ENCODE data around the gene BAZ2B.

Gene BAZ2B

DNA sequence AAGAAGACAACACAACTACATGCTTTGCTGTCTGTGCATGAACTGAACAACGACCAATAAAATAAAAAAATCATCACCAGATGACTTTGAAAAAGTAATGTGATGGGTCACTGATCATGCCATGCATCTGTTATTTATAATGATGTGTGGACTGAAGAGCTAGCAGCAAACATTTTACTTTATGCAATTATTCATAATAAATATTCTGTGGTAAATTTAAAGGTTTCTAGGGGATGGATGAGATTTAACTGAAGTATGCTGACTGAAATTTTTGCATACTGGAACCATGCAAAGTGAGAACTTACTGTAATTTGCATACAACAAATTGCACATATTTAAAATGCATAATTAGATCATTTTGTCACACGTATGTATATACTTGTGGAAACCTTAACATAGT, 31.3 kb upstream of the BAZ2B start:
- Histone ChIP-seq H3K36me3 (ENCODE audit: insufficient read depth, low read length) (no peaks in the 10 kb centered on the region), H3K9me3 (ENCODE audit: insufficient read depth, low read length, severe bottlenecking) (peaks cover 2% of the 10 kb centered on the region), H3K27me3 (ENCODE audit: insufficient read depth, low read length, poor library complexity) (no peaks in the 10 kb centered on the region), H3K4me1 (ENCODE audit: insufficient read depth, low read length) (no peaks in the 10 kb centered on the region), H3K4me3 (ENCODE audit: low read depth in 1 of 2, low read length in 2 of 2) (no peak overlapping the region), H3K4me2 (ENCODE audit: insufficient read depth, low read length) (no peak overlapping the region), H3K27ac (ENCODE audit: low read length) (no peak overlapping the region), H2AFZ (ENCODE audit: low read depth, low read length) (no peak overlapping the region), H3K9ac (ENCODE audit: low read depth, low read length) (no peak overlapping the region), H3K79me2 (ENCODE audit: insufficient read depth, low read length) (no peaks in the 10 kb centered on the region), H4K20me1 (ENCODE audit: insufficient read depth, low read length) (no peaks in the 10 kb centered on the region)
- DNase-seq = no peak
- ATAC-seq (ENCODE audit: insufficient read depth, low read depth) = no peak
- TF ChIP-seq EZH2 (IDR thresholded peaks at IDR 0.05; ENCODE audit: borderline replicate concordance, low read depth, low read length, severe bottlenecking) = no peak
- TF ChIP-seq, protein P1, sequence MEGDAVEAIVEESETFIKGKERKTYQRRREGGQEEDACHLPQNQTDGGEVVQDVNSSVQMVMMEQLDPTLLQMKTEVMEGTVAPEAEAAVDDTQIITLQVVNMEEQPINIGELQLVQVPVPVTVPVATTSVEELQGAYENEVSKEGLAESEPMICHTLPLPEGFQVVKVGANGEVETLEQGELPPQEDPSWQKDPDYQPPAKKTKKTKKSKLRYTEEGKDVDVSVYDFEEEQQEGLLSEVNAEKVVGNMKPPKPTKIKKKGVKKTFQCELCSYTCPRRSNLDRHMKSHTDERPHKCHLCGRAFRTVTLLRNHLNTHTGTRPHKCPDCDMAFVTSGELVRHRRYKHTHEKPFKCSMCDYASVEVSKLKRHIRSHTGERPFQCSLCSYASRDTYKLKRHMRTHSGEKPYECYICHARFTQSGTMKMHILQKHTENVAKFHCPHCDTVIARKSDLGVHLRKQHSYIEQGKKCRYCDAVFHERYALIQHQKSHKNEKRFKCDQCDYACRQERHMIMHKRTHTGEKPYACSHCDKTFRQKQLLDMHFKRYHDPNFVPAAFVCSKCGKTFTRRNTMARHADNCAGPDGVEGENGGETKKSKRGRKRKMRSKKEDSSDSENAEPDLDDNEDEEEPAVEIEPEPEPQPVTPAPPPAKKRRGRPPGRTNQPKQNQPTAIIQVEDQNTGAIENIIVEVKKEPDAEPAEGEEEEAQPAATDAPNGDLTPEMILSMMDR (IDR thresholded peaks at IDR 0.05; ENCODE audit: borderline replicate concordance, extremely low read depth, low read length, poor library complexity, severe bottlenecking) = no peak

DNA sequence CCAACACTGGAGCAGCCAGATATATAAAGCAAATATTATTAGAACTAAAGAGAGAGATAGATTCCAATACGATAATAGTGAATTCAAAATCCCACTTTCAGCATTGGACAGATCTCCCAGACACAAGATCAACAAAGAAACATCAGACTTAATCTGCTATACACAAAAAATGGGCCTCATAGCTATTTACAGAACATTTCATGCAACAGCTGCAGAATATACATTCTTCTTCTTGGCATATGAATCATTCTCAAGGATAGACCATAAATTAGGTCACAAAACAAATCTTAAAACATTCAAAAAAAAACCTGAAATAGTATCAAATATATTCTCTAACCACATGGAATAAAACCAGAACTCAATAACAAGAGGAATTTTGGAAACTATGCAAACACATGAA, 23.8 kb upstream of the BAZ2B start:
- Histone ChIP-seq H3K27ac (ENCODE audit: low read length) (no peak overlapping the region), H3K36me3 (ENCODE audit: insufficient read depth, low read length) (no peaks in the 10 kb centered on the region), H2AFZ (ENCODE audit: low read depth, low read length) (no peak overlapping the region), H3K4me1 (ENCODE audit: insufficient read depth, low read length) (no peaks in the 10 kb centered on the region), H3K79me2 (ENCODE audit: insufficient read depth, low read length) (no peaks in the 10 kb centered on the region), H4K20me1 (ENCODE audit: insufficient read depth, low read length) (no peaks in the 10 kb centered on the region), H3K9me3 (ENCODE audit: insufficient read depth, low read length, severe bottlenecking) (peaks cover 3% of the 10 kb centered on the region), H3K4me3 (ENCODE audit: low read depth in 1 of 2, low read length in 2 of 2) (no peak overlapping the region), H3K27me3 (ENCODE audit: insufficient read depth, low read length, poor library complexity) (no peaks in the 10 kb centered on the region), H3K9ac (ENCODE audit: low read depth, low read length) (no peak overlapping the region), H3K4me2 (ENCODE audit: insufficient read depth, low read length) (no peak overlapping the region)
- TF ChIP-seq, protein P1 (IDR thresholded peaks at IDR 0.05; ENCODE audit: borderline replicate concordance, extremely low read depth, low read length, poor library complexity, severe bottlenecking) = no peak
- no peak for TF ChIP-seq EZH2 (IDR thresholded peaks at IDR 0.05; ENCODE audit: borderline replicate concordance, low read depth, low read length, severe bottlenecking)
- DNase-seq = no peak
- no peak for ATAC-seq (ENCODE audit: insufficient read depth, low read depth)

DNA sequence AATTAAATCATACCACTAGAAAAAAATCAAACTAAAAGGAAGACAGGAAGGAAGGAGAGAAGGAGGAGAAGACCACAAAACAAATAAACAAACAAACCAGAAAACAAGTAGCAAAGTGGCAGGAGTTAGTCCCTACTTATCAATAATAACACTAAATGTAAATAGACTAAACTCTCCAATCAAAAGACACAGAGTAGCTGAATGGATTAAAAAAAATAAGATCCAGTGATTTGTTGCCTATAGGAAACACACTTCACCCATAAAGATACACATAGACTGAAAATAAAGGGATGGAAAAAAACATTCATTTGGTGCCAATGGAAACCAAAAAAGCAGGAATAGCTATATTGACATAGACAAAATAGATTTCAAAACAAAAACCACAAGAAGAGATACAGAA, 23.4 kb upstream of the BAZ2B start:
- TF ChIP-seq, protein P1 (IDR thresholded peaks at IDR 0.05; ENCODE audit: borderline replicate concordance, extremely low read depth, low read length, poor library complexity, severe bottlenecking) = no peak
- TF ChIP-seq EZH2 (IDR thresholded peaks at IDR 0.05; ENCODE audit: borderline replicate concordance, low read depth, low read length, severe bottlenecking) = no peak
- H3K36me3 ChIP-seq (ENCODE audit: insufficient read depth, low read length) = no peaks in the 10 kb centered on the region
- no peak overlapping the region for H3K4me2 ChIP-seq (ENCODE audit: insufficient read depth, low read length)
- no peaks in the 10 kb centered on the region for H4K20me1 ChIP-seq (ENCODE audit: insufficient read depth, low read length)
- no peak overlapping the region for H2AFZ ChIP-seq (ENCODE audit: low read depth, low read length)
- H3K27me3 ChIP-seq (ENCODE audit: insufficient read depth, low read length, poor library complexity) = no peaks in the 10 kb centered on the region
- no peaks in the 10 kb centered on the region for H3K79me2 ChIP-seq (ENCODE audit: insufficient read depth, low read length)
- DNase-seq = no peak
- H3K27ac ChIP-seq (ENCODE audit: low read length) = no peak overlapping the region
- no peak overlapping the region for H3K4me3 ChIP-seq (ENCODE audit: low read depth in 1 of 2, low read length in 2 of 2)
- no peaks in the 10 kb centered on the region for H3K4me1 ChIP-seq (ENCODE audit: insufficient read depth, low read length)
- ATAC-seq (ENCODE audit: insufficient read depth, low read depth) = no peak
- no peak overlapping the region for H3K9ac ChIP-seq (ENCODE audit: low read depth, low read length)
- peaks cover 3% of the 10 kb centered on the region for H3K9me3 ChIP-seq (ENCODE audit: insufficient read depth, low read length, severe bottlenecking)

DNA sequence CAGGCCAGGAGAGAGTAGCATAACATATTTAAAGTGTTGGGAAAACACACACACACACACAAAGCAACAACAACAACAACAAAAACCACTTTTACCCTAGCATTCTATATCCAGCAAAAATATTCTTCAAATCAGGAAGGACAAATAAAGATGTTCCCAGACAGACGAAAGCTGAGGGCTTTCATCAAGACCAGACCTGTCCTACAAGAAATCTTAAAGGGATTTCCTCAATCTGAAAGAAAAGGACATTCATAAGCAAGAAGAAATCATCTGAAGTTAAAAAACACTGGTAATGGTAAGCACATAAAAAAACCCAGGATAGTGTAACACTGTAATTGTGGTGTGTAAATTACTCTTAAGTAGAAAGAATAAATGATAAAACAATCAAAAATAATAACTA, 22.7 kb upstream of the BAZ2B start:
- H3K9me3 ChIP-seq (ENCODE audit: insufficient read depth, low read length, severe bottlenecking) = peaks cover 3% of the 10 kb centered on the region
- no peak overlapping the region for H2AFZ ChIP-seq (ENCODE audit: low read depth, low read length)
- H3K4me2 ChIP-seq (ENCODE audit: insufficient read depth, low read length) = no peak overlapping the region
- H3K27ac ChIP-seq (ENCODE audit: low read length) = no peak overlapping the region
- ATAC-seq (ENCODE audit: insufficient read depth, low read depth) (no peak), DNase-seq (no peak)
- H3K36me3 ChIP-seq (ENCODE audit: insufficient read depth, low read length) = no peaks in the 10 kb centered on the region
- H3K27me3 ChIP-seq (ENCODE audit: insufficient read depth, low read length, poor library complexity) = no peaks in the 10 kb centered on the region
- no peaks in the 10 kb centered on the region for H4K20me1 ChIP-seq (ENCODE audit: insufficient read depth, low read length)
- H3K9ac ChIP-seq (ENCODE audit: low read depth, low read length) = no peak overlapping the region
- no peaks in the 10 kb centered on the region for H3K4me1 ChIP-seq (ENCODE audit: insufficient read depth, low read length)
- no peak overlapping the region for H3K4me3 ChIP-seq (ENCODE audit: low read depth in 1 of 2, low read length in 2 of 2)
- TF ChIP-seq EZH2 (IDR thresholded peaks at IDR 0.05; ENCODE audit: borderline replicate concordance, low read depth, low read length, severe bottlenecking) = no peak
- TF ChIP-seq, protein P1 (IDR thresholded peaks at IDR 0.05; ENCODE audit: borderline replicate concordance, extremely low read depth, low read length, poor library complexity, severe bottlenecking) = no peak
- no peaks in the 10 kb centered on the region for H3K79me2 ChIP-seq (ENCODE audit: insufficient read depth, low read length)
